Right hindlimb (tissue), 1 donor: ENCODE data around the gene EHBP1.

Experiments
- DNase-seq: peaks from one replicate; pipeline ENCODE4 v3.0.0-alpha.2; 2018

The EHBP1 gene

DNA sequence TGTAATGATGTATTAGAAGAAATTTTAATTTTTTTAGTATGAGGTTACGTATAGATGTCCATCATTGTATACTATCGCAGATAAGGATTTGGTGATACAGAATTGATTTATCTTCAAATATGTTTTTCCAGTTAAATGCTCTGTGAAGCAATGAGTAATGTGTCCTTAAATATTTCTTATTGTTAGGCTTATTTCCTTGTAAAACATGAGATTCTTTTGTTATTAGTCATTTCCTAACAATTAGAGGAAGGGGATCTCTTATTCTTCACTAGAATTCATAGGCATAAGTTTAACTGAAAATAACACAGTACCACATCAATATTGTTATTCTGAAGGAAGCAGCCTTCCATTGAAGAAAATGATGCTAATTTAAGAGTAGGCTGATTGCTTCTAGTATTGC is 329.7 kb downstream of the EHBP1 start:
- DNase-seq, result no peak

DNA sequence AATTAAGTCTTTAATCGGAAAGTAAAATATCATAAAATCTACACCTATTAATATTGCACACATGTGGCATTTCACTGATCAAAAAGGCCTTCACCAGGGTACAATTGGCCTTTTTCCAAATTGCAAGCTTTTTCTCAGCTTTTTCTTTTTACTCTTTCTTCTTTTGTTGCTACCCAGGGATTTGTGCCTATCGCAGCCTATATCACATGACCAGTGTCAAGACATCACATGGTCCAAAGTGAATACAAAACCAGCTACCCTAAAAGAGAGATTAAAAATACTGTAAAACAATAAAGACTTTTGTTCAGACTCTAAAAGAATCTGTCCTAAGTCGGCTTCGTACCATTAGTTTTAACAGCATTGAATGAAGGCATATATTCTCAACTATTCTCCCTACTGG is 330.1 kb downstream of the EHBP1 start:
- no peak for DNase-seq

DNA sequence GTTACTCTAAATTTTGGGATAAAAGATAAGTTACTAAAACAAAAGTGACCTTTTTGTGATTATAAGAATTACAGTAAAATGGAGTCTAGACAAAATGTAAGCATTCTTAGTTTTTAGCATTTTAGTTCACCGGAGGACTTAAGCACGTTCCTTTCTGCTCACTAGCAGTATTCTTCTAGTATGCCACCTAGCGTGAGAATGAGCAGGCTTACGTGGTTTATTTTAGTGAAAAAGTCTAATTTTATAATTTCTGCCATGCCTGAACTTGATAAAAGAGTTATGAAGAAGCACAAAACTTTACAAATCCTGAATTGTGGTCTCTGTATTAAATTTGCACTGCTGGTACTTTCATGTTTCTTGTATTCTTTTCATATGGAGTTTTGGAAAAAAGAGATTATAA is 332.5 kb downstream of the EHBP1 start:
- DNase-seq, result no peak

DNA sequence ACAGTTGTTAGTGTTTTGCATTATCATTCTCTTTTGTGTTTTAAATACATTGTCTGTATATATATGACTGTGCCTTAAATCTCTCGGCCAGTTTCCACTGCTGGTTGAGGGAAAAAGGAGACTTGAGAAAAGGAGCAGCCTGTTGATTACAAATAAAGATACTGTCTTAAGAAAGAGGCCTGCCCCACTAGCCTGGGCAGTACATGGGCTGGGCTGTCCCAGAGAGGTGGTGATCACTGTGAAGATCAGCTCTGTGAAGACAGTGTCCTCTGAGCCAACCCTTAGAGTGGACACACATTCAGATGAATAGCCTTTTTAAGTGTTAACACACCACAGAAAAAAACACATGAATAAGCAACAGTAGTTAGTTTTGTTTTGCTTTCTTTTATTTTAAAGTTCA is 335.1 kb downstream of the EHBP1 start:
- no peak for DNase-seq

DNA sequence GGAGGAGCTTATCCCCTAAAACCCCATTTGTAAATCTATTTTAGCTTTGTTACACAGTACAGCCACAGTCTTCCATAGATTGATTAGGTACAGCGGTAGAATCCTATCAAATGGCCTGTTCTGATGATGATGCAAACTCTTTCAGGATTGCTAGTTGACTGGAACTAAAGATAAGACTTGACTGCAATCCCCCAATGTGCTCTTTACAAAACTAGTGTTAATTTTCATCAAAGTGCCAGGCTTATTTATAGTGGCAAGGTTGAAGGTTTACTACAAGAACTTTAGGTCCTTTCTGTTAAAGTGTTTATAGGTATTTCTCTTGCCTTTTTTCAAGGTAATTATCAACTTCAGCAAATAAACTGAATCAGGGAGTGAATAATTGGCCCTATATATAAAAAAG is 336.1 kb downstream of the EHBP1 start:
- DNase-seq, result no peak

DNA sequence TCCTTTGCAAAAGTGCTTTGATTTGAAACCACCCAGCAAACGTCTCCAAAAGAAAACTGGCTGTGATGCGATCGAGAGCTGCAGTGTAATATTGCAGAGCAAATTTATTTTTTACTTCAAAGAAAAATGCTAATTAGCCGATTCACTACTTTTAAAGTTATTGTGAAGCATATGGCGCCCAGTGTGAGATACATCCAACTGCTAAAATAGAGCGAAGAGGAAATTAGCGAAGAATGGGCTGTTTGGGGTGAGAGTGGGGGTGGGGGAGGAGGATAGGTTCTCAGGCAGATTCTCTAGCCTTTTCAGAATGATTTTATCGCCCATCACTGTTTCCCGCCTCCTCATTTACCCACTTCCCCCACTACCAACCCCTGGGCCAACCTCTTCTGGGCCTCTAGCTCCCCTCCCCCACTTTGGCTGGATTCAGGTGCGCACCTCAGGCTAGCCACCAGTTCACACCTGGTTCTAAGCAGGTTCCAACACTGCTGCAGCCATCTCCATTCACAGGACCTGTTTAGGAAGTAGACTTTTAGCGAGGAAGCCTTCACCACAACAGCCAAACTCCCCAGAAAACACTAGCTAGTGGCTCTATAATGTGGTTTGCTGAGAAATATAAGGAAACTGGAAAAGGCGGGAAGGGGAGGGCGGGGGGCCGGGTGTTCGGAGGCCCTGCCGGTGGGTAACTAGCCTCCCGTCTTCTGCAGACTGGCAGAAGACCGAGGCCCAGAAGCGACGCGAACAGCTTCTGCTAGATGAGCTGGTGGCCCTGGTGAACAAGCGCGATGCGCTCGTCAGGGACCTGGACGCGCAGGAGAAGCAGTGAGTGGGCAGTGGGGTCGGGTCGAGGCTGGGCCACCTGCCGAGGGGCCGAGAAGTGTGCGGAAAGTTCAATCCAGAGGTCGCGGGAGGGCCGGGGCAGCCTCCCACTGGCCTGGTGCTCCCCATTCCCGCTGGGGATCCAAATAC is 339.1 kb downstream of the EHBP1 start:
- DNase-seq, result no peak

DNA sequence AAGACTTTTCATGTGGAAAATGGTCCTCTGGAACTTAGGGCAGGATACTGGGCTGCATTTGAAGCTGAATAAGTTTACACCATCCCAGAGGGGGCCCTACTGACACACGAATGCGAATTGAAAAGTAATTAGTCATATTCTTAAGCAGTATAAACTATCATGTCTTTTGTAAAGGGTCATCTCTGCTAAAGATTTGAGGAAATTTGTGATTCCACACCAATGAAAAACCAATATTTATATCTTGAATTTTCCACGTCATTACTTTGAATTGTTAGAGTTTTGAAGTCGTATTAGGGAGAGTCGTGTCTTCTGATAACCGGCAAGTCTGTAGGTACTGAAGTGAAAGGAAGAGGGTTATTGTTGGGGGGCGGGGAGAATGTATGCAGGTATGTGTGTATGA is 341.0 kb downstream of the EHBP1 start:
- no peak for DNase-seq

DNA sequence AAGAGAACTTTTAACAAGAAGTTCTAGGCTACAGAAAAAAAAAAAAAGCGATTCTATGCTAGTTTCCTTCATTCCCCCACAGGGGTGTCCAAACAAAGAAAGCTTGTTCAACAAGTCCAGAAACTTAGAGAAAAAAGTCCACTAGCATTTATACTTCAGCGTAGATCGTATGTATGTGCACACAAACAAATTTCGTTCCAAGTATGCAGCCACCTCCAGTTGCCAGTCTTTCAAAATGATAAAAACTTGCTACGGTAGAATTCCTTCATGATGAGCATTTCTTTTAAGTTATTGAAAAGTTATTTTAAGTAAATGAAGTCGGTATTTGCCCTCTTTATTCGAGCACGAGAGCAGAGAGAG is 341.4 kb downstream of the EHBP1 start:
- DNase-seq, result no peak

DNA sequence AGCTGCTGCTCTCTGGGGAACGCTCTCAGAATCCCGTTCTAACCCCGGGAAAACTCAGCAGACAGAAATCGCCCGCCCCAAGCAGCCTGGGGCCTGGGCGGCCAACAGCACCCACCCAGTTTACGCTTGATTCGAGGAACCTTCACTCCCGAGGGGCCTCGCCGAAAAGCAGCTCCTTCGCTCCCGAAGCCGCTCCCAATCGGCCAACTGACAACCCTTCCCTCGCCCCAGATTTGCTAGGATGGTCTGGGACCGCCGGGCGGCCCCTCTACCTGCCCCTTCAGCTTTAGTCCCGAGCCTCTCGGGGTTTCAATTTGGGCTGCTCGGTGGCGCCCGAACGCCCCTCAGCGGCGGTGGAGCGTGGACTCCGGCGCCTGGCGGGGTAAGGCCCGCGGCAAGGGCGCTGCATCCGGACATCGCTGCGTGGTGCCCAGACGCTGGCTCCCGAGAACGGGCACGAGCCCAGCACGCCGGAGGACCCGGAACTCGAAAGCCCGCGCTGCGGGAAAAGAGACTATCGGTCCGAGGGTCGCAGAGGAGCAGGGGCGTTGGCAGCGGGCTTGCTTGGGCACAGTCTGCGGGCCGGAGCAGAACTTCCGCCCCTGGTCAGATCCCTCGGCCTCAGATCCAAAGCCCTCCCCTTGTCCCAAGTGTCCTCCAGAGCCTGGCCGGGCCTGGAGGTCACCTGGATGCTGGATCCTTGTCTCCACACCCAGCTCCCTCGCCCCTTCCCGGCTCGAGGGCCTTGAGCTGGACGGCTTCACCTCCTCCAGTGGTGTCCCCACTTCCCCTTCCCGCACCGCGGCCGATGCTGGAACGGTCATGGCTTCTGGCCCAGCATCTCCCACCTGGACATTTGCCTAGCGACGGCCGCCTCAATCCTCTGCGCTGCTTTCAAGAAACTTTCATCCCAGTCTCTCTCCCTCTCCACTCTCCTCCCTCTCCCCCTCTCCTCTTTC is 342.1 kb downstream of the EHBP1 start:
- DNase-seq, result peak; percentile 50

DNA sequence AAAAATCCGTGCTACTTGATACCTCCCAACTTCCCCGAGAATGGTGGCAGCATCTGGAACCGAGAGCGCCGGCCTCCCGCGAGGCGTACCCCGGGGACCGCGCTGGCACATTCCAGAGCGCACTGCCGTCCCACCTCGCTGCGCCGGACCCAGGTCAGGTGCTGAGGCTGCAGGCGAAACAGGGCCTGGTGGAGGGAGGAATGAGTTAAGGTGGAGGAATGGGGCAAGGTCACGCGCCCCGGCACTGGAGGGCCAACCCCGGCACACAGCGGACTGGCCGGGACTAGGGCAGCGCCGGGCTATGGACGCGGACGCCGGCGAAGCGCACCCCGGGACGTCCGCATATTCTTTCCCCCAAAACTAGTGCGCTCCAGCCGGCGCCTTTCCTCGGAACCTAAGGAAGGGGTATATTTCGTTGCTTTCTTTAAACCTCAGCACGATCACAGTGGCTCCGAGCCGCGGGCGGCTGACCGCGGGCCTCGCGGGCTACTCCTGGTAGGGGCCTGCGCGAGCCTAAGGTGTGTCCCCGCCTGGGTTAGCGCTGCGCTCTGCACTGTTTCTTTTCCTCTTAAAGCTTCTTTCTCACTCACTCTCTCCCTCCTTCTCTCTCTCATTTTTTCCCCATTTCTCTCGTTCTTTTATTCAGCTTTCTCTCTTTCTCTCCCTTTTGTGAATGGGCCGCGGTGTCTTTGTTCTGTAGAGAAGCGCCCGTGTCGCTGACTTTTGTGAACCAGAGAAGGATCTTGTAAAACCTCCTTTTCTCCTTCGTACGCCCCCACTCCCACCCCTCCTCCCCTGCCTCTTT is 343.1 kb downstream of the EHBP1 start:
- DNase-seq, result peak; percentile 52

DNA sequence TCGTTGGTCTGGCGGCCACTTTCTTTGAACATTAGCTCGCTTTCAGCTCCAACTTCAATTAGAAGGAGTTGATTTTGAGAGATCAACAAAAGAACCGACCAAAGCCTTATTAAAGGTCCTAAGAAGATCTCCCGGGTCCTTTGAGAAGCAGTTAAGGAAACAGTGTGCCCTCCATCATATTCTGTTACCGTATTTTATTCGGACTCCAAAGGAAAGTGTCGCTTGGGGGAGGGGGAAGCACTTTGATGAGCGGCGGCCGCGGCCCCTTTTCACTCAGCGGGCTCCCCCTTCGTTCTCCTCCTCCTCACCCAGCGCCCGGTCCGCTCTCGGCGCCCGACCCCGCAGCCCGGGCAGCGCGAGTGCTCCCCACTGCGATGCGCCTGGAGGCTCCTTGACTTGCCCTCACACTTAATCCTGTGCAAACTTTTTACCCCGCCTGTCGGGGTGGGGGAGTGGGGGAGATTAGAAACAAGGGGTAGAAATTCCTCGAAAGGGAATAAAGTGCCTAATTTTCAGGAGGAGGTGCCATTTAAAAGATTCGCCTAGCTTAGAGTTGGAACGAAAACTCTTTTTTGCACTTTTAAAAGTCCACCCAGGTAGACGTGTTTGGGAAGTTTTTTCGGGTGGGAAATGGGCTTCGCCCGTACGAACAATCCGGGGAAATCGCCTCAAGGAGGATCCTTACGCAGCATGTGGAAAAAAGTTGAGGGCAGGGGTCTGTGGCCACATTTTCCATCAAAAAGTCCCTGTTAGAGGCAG is 343.9 kb downstream of the EHBP1 start:
- DNase-seq, result peak; percentile 32

DNA sequence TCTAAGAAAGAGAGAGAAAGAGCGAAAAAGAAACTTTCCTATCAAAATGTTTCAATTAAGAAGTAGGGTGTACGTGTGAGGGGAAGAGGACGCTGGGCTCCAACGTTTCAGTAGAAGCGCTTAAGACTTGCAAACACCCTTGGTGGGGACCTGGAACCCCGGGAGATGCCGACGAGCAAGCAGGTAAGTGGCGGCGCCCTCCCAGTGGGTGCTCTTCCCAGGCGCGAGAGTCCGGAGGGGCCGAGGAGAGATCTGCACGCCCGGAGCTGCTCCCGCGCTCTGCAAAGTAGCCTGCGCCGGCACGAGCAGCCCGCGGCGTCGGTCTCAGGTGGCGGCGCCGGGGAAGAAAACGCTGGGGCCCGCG is 344.4 kb downstream of the EHBP1 start:
- peak; percentile 35 for DNase-seq

DNA sequence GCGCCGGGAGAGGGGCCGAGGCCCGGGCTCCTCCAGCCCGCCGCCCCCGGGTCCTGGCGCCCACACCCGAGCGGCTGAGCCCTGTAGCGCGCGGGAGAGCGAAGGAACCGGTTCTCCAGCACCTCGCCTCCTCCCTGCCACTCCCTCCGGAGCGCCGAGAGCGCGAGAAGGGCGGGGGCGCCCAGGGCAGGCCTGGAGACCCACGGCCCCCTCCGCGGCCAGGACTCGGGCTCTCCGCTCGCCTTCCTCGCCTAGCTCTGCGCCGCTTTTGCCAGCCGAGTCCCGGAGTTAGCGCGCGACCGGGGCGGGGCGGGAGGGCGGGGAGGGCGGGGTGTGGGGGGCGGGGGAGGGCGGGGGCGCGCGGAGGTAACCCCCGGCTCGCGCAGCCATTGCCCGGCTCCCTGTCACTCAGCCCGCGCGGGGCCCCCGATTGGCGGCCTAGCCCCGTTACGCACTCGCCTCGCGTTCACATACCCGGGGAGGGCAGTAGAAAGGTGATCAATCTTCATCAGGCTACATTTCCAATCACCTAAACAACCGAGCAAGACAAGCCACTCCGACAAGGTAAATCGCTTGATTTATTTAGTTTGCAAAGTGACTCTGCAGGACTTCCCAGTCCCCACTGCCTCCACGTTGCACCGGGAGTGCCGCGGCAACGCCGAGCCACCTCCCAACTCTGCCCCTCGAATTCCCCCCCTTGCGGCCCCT is 345.0 kb downstream of the EHBP1 start, which contains the start of gene OTX1:
OTX1 (plus strand) TSS at position 497 of the 708 bp plus-strand sequence. CDS start 2,161 bp downstream, outside the sequence.
- peak; percentile 46 for DNase-seq

DNA sequence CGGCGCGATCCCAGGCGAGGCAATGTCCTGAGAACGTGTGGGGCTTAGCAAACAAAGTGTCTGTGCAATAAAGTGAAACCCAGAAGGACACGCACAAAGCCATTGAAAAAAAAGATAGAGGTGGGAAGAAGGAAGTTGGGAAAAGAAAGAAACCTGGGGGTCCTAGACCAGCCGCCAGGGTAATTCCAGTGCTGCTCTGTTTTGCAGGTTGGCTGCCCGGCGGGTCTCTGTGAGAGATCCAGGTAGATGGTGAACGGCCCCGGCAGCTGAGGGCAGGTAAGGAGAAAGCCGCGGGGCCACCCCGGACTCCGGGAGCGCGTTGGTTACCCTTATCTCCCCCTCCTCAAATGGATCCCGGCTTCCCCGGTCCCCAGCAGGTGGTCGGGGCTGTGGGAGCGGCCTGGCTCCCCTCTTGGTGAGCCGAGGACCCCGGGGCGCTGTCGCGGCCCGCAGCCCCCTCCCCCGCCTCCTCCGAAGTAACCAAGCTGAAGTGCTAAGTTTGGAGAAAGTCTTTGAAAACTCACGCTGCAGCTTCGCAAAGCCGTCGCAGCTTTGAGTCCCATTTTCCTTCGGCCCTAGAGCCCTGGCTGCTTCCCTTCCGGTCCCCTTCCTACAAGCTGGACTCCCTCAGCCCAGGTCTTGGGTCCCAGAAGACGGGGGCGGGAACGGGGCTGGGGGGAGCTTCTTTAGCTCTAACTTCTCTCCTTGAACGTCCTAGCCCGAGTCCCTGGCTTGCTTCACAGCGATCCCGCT is 345.7 kb downstream of the EHBP1 start:
- DNase-seq, result peak; percentile 21

DNA sequence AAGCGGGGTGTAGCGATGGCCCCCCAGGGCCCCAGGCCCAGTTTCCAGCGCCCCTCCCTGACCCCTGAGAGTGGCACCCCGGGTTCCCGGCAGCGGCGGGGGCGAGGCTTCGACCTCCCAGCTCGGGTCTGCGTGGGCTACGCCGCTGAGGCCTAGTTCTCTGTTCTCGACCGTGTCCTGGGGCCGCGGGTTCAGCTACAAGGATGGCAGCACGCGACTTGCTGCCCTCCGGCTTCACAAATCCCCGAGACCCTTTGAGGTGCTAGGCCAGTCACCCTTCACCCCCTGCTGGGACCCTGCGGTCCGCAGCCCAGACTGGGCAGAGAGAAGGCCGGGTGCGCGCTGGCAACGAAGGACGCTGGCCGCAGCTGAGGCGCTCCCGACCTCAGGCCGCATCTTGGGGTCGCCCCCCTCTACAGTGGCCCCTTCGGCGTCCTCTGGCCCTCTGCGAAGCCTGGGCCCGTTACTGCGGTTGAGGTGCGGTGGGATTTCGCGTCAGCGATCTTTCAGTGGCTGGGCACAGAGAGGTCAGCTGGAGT is 346.4 kb downstream of the EHBP1 start:
- DNase-seq, result peak; percentile 26

DNA sequence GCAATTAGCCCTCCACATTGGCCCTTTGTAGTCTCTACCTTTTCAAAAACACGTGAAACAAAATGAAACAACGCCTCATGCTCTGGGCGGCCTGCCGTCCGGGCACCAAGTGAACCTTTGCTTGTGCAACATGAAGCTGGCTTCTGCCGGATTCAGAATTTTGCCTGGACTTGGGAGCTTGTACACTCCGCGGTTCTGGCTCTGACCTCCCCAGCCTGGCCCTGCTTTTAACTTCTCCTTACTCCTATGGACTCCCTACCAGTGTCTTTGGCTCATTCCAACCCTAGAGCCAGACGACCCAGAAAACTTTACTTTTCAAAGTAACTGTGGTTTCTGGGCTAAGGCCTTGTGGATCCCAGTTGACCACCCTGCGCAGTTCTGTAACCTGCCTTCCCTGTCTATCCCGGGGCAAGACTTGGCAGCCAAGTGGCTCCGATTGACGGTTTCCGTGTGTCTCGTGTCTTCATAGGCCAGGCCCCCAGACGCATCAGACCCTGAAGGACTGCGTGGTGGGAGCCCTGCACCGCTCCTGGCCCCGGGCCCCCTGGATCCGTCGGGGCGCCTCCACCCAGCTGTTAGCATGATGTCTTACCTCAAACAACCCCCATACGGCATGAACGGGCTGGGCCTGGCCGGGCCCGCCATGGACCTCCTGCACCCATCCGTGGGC is 347.0 kb downstream of the EHBP1 start:
- DNase-seq, result no peak

DNA sequence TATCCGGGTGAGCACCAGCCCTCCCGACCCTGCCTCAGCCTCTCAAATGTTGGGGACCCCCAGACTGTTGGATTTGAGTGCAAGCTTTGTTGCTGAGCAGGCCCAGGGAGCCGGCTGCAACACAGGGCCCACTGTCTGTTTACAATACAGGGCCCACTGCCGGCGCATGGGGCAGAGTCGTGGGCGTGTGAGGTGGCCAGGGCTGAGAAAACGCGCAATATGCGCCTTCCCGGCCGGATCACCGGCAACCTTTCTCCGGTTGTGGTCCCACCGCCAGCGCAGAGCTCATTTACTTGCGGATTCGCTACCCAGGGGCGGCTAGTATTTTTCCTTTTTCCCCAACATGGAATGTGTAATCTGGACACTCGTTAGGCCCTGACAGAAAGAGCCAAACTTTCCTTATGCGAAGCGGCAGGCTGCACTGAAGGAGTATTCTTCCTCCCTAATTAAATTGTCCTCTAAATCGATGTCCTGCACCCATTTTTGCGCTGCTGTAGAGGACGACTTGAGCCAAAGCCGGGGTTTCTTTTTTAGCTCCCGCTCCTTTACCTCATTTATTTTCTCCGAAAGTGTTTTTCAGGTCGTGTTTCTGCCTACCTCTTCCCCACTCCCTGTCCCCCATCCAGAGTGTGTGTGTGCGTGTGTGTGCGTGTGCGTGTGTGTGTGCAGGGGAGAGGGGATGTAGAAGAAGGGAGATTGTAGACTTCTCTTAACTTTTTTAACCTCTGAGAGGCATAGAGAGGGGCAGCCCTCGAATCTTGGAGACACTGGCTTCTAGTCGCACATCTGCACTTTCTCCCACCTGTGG is 347.8 kb downstream of the EHBP1 start:
- no peak for DNase-seq

DNA sequence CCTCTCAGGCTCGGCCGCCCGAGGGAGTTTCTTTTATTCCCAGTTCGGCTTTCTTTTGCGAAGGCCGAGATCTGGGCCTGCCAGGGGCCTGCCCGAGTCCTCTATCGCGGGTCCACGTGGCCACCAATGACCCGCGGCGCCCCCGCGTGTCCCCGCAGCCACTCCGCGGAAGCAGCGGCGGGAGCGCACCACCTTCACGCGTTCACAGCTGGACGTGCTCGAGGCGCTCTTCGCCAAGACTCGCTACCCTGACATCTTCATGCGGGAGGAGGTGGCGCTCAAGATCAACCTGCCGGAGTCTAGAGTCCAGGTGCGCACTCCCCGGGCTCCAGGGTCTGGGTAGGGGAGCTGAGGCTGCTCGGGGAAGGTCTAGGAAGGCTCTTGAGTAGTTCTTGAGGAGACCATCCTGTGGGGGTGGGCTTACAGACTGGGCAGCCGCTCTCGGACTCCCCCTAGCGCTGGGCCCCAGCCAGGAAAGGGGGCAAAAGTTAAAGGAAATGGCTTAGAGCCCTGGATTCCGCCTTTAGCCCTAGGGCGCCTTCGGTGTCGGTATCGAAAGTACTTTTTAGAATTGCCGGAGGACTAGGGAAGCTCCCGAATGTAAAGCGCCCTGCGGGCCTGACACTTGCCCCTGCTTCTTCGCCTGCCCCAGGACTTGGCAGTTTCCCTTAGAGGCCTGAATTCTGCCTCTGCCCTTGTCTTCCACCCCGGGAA is 348.5 kb downstream of the EHBP1 start:
- peak; percentile 22 for DNase-seq
